GM12891 (cell line): ENCODE data around the gene FNDC3B.

Experiments used
- DNase-seq: peaks from one replicate; pipeline ENCODE4 v3.0.0; 2011; ENCODE audit warnings: low spot score; ENCODE audit not compliant: insufficient read length
- FAIRE-seq: peaks from 2 replicates; lab custom pipeline; 2011; peaks lifted over from hg19 to GRCh38; lab: Jason Lieb, UNC
- PAX5 ChIP-seq: IDR thresholded peaks from 2 replicates; pipeline ENCODE4 v1.6.1; 2011; ENCODE audit warnings: low read length, moderate library complexity, mild to moderate bottlenecking; ENCODE audit not compliant: insufficient read depth, severe bottlenecking
- POLR2A ChIP-seq: IDR thresholded peaks from 2 replicates; pipeline ENCODE4 v1.6.1; 2011; ENCODE audit warnings: low read depth, low read length, control low read depth
- POLR2AphosphoS5 ChIP-seq: IDR thresholded peaks from 2 replicates; pipeline ENCODE4 v1.6.1; 2011; ENCODE audit warnings: low read depth, low read length, control low read depth
- POU2F2 ChIP-seq: IDR thresholded peaks from 2 replicates; pipeline ENCODE4 v1.6.1; 2011; ENCODE audit warnings: low read depth, mild to moderate bottlenecking, control low read depth, low read length, moderate library complexity
- SPI1 ChIP-seq: IDR thresholded peaks from 2 replicates; pipeline ENCODE4 v1.6.1; 2011; ENCODE audit warnings: low read depth, low read length, control low read depth
- TAF1 ChIP-seq: IDR thresholded peaks from 2 replicates; pipeline ENCODE4 v1.6.1; 2011; ENCODE audit warnings: low read depth, low read length, control low read depth

The FNDC3B gene

GRCh38 chr3:172328282-172328681, 288.9 kb downstream of the FNDC3B start:
- FAIRE-seq (no peak), DNase-seq (no peak)
- TF ChIP-seq POLR2A (no peak), TAF1 (no peak), SPI1 (no peak), PAX5 (no peak), POLR2AphosphoS5 (no peak), POU2F2 (no peak)

- no peak for TF ChIP-seq POU2F2
- TF ChIP-seq PAX5 = no peak
- no peak for TF ChIP-seq POLR2A
- TF ChIP-seq SPI1 = no peak
- no peak for TF ChIP-seq TAF1
- no peak for TF ChIP-seq POLR2AphosphoS5
- DNase-seq (no peak), FAIRE-seq (no peak)
Observed at GRCh38 chr3:172329070-172329469, 289.7 kb downstream of the FNDC3B start.

GRCh38 chr3:172330413-172330812, 291.0 kb downstream of the FNDC3B start:
- no peak for TF ChIP-seq TAF1
- no peak for TF ChIP-seq POLR2A
- TF ChIP-seq POLR2AphosphoS5 = no peak
- TF ChIP-seq POU2F2 = no peak
- no peak for TF ChIP-seq PAX5
- TF ChIP-seq SPI1 = no peak
- FAIRE-seq = no peak
- no peak for DNase-seq

GRCh38 chr3:172332256-172333041, 293.1 kb downstream of the FNDC3B start:
- TF ChIP-seq TAF1 (no peak), PAX5 (no peak), POLR2AphosphoS5 (no peak), SPI1 (no peak), POU2F2 (no peak), POLR2A (no peak)
- peak; percentile 83 for FAIRE-seq
- DNase-seq = peak; percentile 28

GRCh38 chr3:172333042-172333377, 293.6 kb downstream of the FNDC3B start:
- no peak for TF ChIP-seq TAF1
- TF ChIP-seq POLR2A = no peak
- TF ChIP-seq POU2F2 = no peak
- TF ChIP-seq POLR2AphosphoS5 = no peak
- FAIRE-seq (no peak), DNase-seq (no peak)

- TF ChIP-seq TAF1 = no peak
- TF ChIP-seq POU2F2 = no peak
- TF ChIP-seq POLR2A = no peak
- TF ChIP-seq POLR2AphosphoS5 = no peak
- no peak for TF ChIP-seq PAX5
- no peak for TF ChIP-seq SPI1
Observed at GRCh38 chr3:172333692-172334457, 294.5 kb downstream of the FNDC3B start.

GRCh38 chr3:172334671-172335207, 295.4 kb downstream of the FNDC3B start:
- TF ChIP-seq POLR2A (no peak), PAX5 (no peak), SPI1 (no peak), POLR2AphosphoS5 (no peak), TAF1 (no peak), POU2F2 (no peak)
- no peak for DNase-seq
- no peak for FAIRE-seq

More at GRCh38 chr3:172333692-172334457, 294.5 kb downstream of the FNDC3B start:
- DNase-seq (no peak), FAIRE-seq (no peak)

- FAIRE-seq = no peak
- no peak for TF ChIP-seq POLR2A
- TF ChIP-seq PAX5 = no peak
- no peak for TF ChIP-seq POLR2AphosphoS5
- no peak for TF ChIP-seq TAF1
- no peak for TF ChIP-seq SPI1
- no peak for TF ChIP-seq POU2F2
- no peak for DNase-seq
Observed at GRCh38 chr3:172339892-172340291, 300.5 kb downstream of the FNDC3B start.

GRCh38 chr3:172340583-172340982, 301.2 kb downstream of the FNDC3B start:
- FAIRE-seq (no peak), DNase-seq (no peak)

GRCh38 chr3:172341482-172342059, 302.2 kb downstream of the FNDC3B start:
- DNase-seq (no peak), FAIRE-seq (no peak)
- no peak for TF ChIP-seq PAX5
- no peak for TF ChIP-seq POLR2A

More at GRCh38 chr3:172340583-172340982, 301.2 kb downstream of the FNDC3B start:
- no peak for TF ChIP-seq POU2F2
- no peak for TF ChIP-seq SPI1
- TF ChIP-seq TAF1 = no peak
- TF ChIP-seq POLR2AphosphoS5 = no peak
- no peak for TF ChIP-seq POLR2A
- TF ChIP-seq PAX5 = no peak
